Measurements from ENCODE around the gene FYB2.
A peak's percentile ranks its signal among the peaks of the same experiment; 100 is the strongest.

FYB2 gene

DNA sequence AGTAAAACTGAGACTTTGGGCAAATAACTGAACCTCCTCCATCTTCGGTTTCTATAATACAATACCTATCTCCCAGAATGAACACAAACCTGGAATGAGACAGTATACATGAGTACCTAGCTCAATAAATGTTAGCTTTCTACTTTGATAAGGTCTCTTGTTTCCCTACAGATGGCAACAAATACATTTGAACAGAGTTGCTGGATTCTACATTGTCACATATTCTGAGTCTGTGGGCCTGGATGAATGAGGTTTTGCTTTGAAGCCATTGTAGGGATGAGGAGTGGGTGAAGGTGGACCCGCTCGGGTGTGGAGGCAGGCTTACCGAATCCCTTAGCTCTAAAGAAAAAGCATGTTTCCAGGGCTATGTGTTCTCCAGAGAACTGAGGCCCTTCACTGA is 13.9 kb upstream of the FYB2 start:
- no peak for DNase-seq (ENCODE audit: low read depth)

DNA sequence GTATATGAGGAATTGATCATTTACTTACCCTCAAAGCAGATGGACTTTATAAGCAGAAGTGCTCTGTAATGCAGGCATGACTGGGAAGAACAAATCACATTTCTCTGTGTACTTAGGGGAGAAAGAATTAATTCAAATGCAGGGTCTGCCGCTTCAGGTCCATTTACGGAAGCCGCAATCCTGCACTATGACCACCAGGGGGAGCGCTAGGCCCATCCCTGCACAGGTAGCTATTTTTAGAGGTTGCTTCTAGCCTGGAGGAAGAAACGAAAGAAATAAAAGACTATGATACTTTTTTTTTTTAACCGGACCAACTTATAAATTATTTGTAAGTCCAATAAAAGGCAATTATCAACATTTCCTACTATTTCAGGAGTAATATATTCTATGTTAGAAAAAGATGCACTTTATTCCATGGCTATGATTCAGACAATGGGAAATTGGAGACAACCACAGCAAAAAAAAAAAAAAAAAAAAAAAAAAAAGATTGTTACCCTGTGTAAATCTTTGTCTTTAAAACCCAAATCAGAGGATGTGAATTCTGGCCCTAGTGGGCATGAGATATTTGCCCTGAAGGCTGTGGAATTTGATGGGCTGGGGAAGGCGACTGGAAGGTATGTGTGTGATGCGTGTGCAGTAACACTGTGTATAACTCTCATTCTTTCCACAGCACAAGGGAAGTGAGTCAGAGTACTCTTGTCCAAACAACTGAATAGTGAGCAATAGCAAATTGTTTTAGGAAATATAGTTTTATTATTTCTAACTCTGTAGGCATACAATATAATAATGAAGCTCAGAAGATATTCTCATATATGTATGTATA is 12.9 kb upstream of the FYB2 start:
- peak; percentile 83 for DNase-seq (ENCODE audit: low read depth)

DNA sequence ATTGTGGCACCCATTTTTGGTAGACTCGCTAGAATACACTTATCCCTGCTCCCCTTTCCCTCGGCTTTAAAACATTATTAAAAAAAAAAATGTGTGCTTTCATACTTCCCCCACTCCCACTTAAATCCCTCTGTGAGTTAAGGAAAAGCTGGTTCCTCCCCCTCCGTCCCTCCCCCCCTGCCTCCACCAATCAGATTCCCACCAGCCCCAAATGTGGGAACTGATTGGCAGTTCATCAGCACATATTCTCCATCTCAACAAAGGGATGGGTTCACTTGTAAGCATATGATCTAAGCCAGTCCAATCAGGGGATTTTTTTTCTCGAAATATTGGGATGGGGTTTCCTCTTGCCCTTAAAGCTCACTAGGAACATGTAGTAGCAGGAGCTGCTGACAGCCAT is 10.8 kb upstream of the FYB2 start:
- DNase-seq (ENCODE audit: low read depth): no peak

DNA sequence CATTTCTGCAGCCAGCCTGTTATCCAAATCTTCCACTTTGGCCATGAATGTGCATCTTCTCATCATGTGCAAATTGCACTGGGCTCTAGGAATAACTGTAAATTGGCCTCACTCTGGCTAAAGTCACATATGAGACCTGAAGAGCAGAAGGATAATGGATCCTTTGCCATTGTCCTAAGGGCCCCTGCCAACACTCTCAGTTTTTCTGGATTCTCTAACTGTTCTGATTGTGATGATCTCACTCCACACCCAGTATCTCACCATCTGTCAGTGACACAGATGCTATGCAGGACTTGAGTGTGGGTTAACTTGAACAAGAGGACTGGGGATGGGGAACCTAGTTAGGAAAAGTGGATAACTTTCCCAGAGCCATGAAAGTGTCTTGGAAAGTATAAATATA is 8.5 kb upstream of the FYB2 start:
- DNase-seq (ENCODE audit: low read depth): no peak

DNA sequence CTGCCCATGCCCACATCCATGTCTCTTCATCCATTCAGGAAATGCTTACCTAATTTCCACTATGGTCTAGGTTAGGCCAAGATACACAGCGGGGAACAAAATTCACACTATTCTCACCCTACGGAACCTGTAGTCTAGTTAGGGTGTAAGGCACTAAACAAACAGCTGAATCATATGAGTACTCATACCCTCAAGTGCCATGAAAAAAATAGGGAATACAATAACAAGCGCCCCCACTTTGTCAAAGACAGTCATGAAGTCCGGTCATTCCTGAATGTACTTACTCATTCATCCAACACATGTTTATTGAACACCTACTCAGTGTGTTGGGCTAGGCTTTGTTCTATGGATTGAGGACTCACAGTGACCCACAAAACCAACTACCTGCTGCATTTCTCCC is 6.2 kb upstream of the FYB2 start:
- DNase-seq (ENCODE audit: low read depth): no peak

DNA sequence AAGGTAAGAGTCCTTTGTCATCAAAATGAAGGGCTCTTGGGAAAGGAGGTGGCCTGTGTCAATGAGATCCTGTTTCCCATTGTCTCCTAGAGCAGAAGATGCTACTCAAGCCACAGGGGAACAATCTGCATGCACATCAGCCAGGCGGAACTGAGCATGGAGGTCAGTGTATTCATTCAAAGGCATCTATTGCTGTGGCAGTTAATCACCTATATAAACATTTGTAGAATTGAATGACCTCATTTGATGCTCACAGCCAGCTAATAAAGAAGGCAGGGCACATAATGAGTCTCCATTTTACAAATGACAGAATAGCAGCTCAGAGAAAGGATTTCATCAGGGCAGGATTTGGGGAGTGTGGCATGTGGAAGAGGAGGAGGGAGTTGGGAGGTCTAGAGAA is 5.7 kb upstream of the FYB2 start:
- no peak for DNase-seq (ENCODE audit: low read depth)

DNA sequence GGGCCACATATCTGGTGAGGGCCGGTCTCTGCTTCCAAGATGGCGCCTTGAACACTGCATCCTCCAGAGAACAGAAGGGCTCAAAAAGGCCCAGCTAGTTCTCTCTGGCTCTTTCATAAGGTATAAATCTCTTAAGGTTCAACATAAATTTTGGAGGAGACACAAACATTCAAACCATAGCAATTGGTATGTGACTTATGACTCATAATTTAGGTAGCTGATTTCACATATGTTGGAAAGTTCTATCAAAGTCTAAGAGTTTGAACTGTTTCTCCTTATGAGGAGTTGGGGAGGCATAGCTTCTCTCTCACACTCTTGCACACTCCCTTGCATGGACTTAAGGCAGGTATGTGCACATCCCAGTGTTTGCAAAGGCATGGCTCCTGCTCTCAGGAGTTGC is 5.1 kb upstream of the FYB2 start:
- DNase-seq (ENCODE audit: low read depth): no peak

DNA sequence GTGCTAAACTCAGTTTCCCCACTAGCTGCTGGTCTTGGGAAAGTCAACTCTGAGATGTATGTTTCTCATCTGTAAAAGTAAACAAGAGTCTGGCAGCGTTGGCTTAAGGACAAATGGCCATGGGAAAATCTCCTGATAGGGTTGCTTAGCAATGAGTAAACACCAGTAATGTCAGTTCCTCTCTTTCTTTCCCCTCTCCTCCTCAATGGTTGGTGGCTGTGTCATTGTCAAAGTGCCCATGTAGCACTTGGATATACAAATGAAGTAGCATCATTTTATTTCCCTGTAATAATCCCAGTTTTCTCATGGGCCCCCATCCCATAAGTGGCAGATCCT is 2.2 kb upstream of the FYB2 start:
- peak; percentile 42 for DNase-seq (ENCODE audit: low read depth)

DNA sequence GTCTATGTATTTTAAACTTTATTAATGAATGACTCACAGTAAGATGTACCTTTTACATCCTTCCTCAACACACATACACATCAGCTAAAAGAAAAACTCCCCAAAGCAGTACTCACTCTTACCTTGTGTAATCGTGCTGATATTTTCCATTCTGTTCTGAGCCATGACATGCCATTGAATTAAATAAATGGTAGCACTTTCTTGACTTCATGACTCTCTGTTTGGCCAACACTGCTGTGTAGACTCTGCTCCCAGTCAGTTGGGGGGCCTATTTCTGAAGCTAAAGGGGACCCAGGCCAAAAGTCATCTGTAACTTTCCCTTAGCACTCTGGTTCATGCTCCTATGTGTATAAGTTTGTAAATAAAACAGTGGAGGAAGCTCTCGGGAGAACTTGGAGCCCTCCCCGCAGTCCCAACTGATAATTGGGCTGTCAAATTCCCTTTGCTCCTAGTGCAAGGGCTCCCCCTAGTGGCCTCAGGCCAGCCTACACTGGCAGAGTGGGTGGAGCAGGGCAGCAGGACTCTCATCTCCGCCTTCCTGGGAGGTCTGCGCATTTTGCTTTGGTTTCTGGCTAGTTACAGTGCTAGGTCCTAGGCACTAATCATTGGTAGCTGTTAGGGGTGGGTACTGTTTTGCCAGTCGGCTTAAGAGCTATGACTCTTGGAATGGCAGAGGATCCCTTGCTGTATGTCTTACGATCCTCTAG is 1.7 kb upstream of the FYB2 start:
- DNase-seq (ENCODE audit: low read depth): peak; percentile 47

DNA sequence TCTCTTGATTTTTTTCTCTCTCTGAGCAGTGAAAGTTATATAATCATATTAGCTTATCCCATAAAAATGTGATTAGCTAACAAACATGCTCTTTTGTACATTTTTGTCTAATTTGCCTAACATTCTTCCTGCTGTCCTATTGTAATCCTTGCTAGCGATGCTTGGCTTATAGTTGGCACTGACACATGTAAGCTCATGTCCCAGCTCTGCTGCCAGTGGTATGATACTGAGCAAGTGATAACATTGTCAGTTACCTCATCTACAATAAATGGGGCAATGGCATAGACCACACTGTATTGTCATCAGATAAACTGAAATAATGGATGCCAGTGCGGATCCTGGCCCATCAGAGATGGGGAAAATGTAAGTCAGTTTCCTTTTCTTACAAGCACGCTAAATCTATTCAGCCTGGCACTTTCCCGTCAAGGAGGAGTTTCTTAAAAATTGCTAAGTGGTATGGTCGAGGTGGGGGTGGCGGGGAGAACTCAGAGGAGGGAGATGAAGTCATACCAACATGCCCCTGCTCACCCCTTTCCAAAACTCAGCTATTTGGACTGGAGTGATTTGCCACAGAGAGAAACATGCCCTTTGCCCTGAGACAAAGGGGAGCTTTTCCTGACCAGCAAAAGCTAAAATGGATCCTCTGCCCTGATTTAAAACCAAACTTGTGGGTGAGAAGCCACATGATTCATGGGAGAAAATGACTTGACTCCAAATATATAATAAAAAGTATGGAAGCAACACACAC is 1.3 kb downstream of the FYB2 start:
- DNase-seq (ENCODE audit: low read depth): no peak

DNA sequence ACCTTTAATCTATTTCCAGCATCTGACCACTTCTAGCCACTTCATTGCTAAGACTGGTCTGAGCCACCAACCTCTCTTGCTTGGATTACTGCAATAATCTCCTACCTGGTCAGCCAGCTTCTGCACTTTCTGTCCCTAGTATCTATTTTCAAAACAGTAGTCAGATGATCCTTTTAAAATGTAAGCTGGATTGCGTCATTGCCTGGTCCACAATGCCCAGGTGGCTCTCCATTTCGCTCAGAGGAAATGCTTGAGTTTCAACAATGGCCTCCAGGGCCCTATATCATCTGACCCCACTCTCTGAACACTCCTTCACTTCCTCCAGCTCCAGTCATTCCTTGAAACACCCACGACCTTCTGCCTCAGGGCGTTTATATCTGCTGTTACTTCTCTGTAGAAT is 2.3 kb downstream of the FYB2 start:
- DNase-seq (ENCODE audit: low read depth): no peak

DNA sequence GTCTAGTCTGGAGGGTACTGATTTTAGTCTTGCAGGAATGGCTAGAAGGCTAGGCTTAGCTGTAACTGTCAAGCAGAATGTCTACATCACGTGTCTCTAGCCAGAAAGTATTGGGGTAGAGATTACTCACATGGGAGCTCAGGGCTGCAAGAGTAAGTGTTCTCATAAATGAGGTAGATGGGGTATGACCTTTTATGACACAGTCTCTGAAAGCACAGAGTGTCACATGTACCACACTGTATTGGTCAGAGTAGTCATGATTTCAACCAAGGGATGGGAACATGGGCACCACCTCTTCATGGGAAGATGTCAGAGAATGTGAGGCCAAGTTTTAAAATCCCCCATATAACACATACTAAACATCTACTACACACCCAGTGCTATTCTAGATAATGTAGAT is 2.9 kb downstream of the FYB2 start:
- no peak for DNase-seq (ENCODE audit: low read depth)

DNA sequence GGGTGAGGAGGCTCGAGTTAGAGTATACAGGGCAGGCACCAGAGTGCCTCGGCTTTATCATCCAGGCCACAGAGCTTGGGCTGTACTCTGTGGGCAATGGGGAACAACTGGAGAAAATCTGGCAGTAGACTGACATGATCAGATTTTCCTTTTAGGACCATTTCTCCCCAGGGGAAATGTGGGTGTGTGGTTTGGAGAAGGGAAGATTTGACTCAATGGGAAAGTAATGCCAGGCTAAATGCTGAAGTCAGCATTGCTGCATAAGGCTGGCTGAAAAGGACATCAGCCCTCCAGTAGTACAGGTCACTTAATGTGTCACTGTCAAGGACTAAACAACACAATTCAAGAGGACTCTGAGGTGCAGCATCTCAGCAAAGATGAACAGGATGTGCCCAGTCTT is 5.0 kb downstream of the FYB2 start:
- no peak for DNase-seq (ENCODE audit: low read depth)

DNA sequence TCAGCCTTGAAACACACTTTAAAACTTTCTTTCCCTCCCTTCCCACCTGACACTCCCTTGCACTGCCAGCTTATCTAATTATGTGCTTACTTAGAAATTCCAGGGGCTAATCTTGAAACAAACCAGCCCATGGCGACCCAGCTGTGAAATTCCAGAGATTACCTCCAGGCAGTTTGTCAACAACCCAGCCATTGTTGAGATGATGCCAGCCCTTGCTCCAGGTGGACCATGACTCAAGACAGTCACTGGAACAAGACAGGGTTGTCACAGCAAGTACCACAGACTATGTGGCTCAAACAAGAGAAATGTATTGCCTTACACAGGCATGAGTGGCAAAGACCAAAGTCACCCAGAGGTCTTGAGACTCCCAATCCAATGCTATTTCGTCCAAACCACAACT is 7.9 kb downstream of the FYB2 start:
- DNase-seq (ENCODE audit: low read depth): no peak

DNA sequence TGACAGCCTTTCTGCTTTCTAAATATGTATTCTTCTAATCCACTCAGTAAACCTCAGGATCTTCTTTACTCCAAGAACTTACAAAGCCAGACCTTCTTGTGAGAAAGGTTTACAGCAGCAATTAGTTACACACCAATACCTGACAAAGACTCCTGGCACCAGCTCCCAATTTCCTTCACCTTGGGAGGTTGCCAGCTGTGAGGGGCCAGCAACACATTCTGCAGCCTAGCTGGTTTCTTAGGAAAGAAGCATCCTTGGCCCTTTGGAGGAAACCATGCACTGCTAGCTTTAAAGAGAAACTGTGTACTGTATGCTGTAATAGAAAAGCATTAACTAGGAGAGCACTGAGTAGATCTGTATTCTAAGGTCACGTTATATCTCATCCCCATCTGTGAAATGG is 10.8 kb downstream of the FYB2 start:
- DNase-seq (ENCODE audit: low read depth): no peak

DNA sequence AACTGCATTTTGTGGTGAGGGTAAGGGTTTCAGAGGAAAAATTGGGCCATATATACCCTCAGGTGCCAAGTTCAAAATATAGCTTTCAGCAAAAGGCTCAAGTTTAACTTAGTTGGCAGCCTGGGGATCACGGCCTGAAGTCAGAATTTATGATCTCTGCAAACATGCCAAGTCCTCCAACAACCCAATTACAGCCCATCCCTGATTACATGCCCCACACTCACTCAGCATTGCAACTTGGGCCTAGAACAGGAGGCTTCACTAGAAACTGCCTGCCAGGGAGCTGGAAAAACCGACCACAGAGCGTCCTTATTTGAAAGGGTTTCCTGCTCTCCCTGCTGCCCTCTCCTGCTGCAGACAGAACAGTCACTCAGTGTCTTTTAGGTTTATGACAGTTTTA is 12.4 kb downstream of the FYB2 start:
- DNase-seq (ENCODE audit: low read depth): no peak

DNA sequence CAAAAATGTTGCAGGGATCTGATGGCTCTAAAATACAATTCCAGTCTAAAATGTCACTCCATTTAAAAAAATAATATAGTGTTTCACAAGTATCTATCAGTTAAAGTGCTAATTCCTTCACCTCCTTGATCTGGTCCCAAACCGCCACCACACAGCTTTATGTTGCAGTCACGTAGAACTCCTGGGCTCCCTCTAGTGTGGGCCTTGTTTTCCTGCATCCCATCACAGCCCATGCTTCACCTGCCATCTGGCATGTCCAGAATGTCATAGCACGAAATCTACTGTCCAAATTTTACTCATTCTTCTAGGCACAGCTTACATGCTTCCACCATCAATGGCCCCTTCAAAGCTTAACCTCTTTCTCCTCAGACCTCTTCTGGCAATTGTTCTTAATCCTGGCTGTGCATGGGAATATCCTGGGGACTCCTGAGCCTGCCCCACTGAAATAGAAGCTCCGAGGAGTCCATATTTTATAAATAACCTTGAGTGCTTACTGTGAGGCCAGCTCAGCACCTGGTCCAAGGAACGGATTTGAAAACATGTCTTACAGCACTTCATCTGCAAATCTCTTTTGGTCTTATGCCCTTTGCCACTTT is 15.5 kb downstream of the FYB2 start:
- no peak for DNase-seq (ENCODE audit: low read depth)

DNA sequence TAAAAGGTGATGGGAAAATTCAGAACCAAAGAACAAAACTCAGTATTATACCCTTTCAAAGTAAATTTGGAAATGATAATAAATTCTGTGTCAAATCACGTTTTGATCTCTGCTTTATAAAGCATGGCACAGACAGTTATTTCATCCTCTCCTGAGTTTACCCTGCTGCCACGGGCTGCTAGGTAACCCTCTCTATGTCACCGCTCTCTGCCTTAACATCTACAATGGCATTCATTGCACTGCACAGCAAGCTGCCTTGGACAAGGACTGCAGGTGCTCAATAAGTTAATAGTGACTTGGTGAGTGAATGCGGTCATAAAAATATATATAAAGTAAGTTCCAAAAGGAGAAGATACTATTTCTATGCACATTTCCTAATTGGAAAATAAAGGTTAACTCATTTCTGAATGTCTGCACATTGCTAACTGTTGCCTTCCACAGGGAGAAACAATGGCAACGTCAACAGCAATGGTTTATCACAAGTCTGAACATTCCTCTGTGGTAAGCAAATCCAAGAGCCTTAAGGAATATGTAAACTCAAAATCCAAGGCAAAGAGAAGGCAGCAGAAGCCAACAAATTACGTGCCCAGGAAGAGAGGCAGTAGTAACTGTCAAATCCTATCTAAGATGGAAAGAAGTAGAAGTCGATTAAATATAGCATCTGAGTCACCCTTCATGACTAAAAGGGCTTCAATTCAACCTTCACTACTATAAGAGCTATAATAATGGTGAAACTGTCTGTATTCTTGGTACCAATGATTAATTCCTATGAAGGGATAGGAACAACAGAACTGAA is 19.4 kb downstream of the FYB2 start:
- DNase-seq (ENCODE audit: low read depth): peak; percentile 45

DNA sequence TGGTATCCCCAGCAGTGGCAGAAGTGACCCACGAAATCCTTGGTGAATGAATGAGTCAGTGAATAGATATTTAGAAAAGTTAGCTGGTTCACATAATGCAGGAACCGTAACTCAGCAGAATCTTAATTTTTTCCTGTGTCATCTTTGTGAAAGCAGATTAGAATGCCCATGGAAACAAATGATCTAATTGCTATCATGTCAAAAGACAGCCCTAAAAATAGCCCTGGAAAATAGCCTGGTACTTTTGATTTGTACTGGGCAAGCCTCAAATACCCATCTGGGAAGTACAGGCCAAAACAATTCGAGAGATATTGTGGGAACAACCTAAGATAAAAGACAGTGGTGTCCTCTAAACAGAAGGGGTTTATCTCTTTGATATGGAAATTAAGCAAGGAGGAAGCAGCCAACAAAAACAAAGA is 21.1 kb downstream of the FYB2 start:
- DNase-seq (ENCODE audit: low read depth): peak; percentile 17

DNA sequence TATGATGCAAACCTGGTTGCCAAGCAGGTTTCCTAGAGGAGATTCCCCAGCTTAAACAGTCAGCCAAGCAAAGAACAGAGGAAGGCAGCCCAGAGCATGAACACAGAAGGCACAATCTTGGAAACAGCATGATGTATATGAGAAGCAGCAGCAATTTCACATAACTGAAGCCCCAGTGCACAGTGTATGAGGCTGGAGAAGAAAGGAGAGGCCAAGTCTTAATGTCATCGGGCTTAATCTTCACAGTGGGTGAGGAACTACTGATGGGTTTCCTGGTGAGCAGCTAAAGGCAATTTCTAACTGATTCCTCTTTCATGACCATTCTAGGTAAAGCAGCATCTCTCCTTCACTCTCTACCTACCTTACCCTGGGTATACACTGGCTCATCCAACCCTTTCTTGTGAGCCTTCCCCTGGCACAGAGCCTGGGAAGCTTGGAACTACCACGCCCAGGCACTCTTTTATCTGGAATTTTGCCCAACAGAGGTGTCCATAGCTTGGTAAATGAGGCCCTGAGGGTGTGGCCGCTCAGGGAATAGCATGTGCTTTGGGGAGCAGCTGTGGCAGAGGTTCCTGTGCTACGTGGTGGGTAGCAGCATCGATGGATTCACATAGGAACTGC is 22.0 kb downstream of the FYB2 start:
- DNase-seq (ENCODE audit: low read depth): no peak

DNA sequence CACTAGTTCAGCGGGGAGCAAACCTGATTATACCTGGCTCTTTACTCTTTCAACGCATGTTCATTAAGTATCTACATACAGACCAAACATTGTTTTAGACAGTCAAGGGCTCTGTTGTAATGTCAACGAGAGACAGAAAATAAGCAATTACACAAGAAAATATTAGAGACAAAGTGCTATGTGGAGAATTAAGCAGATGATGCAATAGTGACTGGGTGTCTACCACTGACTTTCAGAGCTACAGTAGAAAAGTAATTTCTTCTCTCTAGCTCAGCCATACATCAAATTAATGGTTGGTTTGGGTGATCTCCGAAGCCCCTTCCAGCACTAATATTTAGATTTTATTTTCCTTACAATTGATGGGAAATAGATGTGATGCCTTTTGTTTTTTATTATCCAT is 23.3 kb downstream of the FYB2 start:
- no peak for DNase-seq (ENCODE audit: low read depth)

DNA sequence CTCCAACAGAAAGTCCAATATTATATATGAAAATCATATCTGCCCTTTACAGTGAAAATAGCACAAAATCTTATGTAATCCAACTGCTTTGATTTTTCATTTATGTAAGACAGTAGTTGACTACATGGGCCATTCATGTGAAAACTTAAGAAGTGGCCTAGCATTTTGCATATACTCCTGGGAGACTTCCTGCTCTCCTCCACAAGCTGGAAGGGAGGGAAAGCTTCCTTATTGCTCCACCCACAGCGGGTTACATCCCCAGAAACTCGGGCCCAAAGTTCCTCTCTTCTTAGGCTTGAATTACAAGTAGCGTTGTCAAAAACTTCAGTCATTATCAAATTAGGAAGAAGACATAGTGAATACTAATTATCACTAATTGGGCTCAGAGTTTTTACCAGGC is 29.2 kb downstream of the FYB2 start:
- DNase-seq (ENCODE audit: low read depth): no peak
